Activated B cell treated with CpG ODN at 0.5 μM for 24 hours (primary cell): Measurements from ENCODE around the gene MGAT5. TPM values are rescaled to one million over a fixed set of nuclear protein-coding genes. Genes with fewer than 3 reads are reported as not detected.

Experiments used
- ATAC-seq: fragments of 200-7000 bp; cut with Tn5 transposase; one replicate; pipeline ENCODE4 v1.10.0; 2021; ENCODE audit warnings: low read depth, mild to moderate bottlenecking, moderate library complexity
- CTCF ChIA-PET: fragments of 350-600 bp; sonication (Branson Sonifier 250); formaldehyde crosslinking; loops from one replicate; lab custom pipeline; 2021; ENCODE audit warnings: antibody characterized with exemption; lab: Charles Lee
- POLR2A ChIA-PET: fragments of 350-600 bp; sonication (Branson Sonifier 250); formaldehyde crosslinking; loops from one replicate; lab custom pipeline; 2021; ENCODE audit warnings: antibody characterized with exemption; lab: Charles Lee
- DNase-seq: peaks from one replicate; pipeline ENCODE4 v3.0.0; 2022
- H3K27ac Mint-ChIP-seq: one replicate; pipeline ENCODE4 v1.8.0; 2020; ENCODE audit warnings: mixed read lengths
- H3K27me3 Mint-ChIP-seq: one replicate; pipeline ENCODE4 v1.8.0; 2021; ENCODE audit warnings: mixed read lengths
- H3K36me3 Mint-ChIP-seq: one replicate; pipeline ENCODE4 v1.8.0; 2021; ENCODE audit warnings: low read depth, mixed read lengths
- H3K4me1 Mint-ChIP-seq: one replicate; pipeline ENCODE4 v1.8.0; 2021; ENCODE audit warnings: mixed read lengths
- H3K4me3 Mint-ChIP-seq: one replicate; pipeline ENCODE4 v1.8.0; 2020; ENCODE audit warnings: mild to moderate bottlenecking, mixed read lengths
- H3K9me3 Mint-ChIP-seq: one replicate; pipeline ENCODE4 v1.8.0; 2020; ENCODE audit warnings: mixed read lengths
- intact Hi-C: fragments of 100-400 bp; cut with micrococcal nuclease; formaldehyde crosslinking; loops from one replicate; pipeline ENCODE4 v1.15.1; 2024
- total RNA-seq: library from RNA; stranded (reverse); gene quantifications from 2 replicates; pipeline ENCODE4 v1.2.3, GENCODE V29; 2022
- TF ChIP-seq, protein P1 (sequence below): fragments of 200-600 bp; IDR thresholded peaks from one replicate; pipeline ENCODE4 v1.8.0; 2022; ENCODE audit warnings: antibody characterized with exemption, mild to moderate bottlenecking

MGAT5 gene
- total RNA-seq, 1 donor from 2014 or later = 66.7 TPM

DNA sequence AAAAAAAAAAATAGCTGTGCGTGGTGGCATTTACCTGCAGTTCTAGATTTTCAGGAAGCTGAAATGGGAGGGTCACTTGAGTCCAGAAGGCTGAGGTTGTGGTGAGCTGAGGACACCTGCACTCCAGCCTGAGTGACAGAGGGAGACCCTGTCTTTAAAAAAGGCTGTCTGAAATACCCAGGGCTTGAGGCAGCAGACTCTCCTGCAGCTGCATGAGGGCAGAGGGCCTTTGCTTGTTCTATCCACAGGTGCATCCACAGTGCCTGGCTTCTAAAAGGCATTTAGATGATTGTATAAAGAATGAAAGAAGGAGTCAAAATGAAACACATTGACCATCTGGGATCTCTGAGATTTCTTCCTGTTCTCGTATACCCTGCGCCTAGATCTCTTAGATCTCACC, 152.9 kb downstream of the MGAT5 start:
- peaks cover 65% of the 10 kb centered on the region for H3K36me3 Mint-ChIP-seq
- H3K4me3 Mint-ChIP-seq = no peak overlapping the region
- H3K4me1 Mint-ChIP-seq = peaks cover 52% of the 10 kb centered on the region
- TF ChIP-seq, protein P1, sequence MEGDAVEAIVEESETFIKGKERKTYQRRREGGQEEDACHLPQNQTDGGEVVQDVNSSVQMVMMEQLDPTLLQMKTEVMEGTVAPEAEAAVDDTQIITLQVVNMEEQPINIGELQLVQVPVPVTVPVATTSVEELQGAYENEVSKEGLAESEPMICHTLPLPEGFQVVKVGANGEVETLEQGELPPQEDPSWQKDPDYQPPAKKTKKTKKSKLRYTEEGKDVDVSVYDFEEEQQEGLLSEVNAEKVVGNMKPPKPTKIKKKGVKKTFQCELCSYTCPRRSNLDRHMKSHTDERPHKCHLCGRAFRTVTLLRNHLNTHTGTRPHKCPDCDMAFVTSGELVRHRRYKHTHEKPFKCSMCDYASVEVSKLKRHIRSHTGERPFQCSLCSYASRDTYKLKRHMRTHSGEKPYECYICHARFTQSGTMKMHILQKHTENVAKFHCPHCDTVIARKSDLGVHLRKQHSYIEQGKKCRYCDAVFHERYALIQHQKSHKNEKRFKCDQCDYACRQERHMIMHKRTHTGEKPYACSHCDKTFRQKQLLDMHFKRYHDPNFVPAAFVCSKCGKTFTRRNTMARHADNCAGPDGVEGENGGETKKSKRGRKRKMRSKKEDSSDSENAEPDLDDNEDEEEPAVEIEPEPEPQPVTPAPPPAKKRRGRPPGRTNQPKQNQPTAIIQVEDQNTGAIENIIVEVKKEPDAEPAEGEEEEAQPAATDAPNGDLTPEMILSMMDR = no peak
- ChIA-PET CTCF (interaction anchor here (0.7 to 1.6 kb wide), 3 partner anchors 161 to 525 kb away, joined by 3 to 4 read pairs (median 4); no protein-coding TSS in a partner anchor), POLR2A (interaction anchor here (0.8 kb wide), 1 partner anchor 243 kb away, joined by 3 read pairs; no protein-coding TSS in a partner anchor)
- H3K27ac Mint-ChIP-seq = peak overlapping the region; percentile 26
- intact Hi-C loops = no loop called here
- DNase-seq (no peak), ATAC-seq (no peak)
- H3K27me3 Mint-ChIP-seq = no peaks in the 10 kb centered on the region
- no peaks in the 10 kb centered on the region for H3K9me3 Mint-ChIP-seq

DNA sequence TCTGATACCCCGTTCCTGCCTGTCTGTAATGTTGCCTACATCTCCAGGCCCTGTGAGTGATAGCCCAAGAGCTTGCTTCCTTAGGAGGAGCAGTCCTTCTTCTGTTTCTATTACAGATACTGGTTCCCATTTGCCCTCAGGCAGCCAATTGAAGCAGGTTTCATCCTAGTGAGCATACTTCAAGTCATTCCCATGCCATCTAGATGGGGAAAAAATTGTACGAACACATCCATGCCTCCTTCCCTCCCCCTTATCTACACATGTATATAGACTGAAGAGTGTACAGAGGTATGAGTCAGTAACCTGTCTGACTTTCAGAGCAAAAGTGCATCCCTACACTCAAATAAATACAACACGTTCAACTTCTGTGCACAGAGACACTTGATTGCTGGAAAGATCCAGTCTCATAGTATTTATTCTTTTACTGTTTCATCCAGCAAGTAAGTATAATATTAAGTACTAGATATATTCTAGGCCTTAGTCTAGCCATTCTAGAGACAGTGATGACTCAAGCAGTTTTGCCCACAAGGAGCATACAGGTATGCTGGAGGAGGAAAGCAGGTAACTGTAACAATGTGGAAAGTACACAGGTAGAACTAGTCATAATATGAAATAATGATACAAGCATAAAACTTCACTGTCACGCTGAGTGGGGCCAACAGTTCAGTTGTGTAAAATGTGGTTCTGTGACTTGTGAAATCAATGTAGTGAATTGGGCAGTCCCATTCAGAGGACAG, 153.4 kb downstream of the MGAT5 start:
- DNase-seq = no peak
- CTCF ChIA-PET = interaction anchor here (1.4 to 1.6 kb wide), 2 partner anchors 162 to 289 kb away, joined by 4 read pairs; no protein-coding TSS in a partner anchor
- no peak overlapping the region for H3K4me3 Mint-ChIP-seq

GRCh38 chr2:134408386-134408785, 154.5 kb downstream of the MGAT5 start:
- TF ChIP-seq, protein P1 = no peak
- no peak for DNase-seq
- H3K4me1 Mint-ChIP-seq = peaks cover 56% of the 10 kb centered on the region
- POLR2A ChIA-PET = no interaction called here
- no peak for ATAC-seq
- peaks cover 56% of the 10 kb centered on the region for H3K36me3 Mint-ChIP-seq
- H3K27ac Mint-ChIP-seq = peak overlapping the region; percentile 76
- CTCF ChIA-PET = interaction anchor here (1.3 to 1.8 kb wide), 3 partner anchors 9 to 521 kb away, joined by 3 to 9 read pairs (median 6); no protein-coding TSS in a partner anchor
- intact Hi-C loops = no loop called here
- H3K9me3 Mint-ChIP-seq = no peaks in the 10 kb centered on the region
- no peak overlapping the region for H3K4me3 Mint-ChIP-seq
- no peaks in the 10 kb centered on the region for H3K27me3 Mint-ChIP-seq

More for the DNA sequence above, 153.4 kb downstream of the MGAT5 start:
- intact Hi-C loops = no loop called here
- H3K27ac Mint-ChIP-seq = peak overlapping the region; percentile 26
- peaks cover 57% of the 10 kb centered on the region for H3K4me1 Mint-ChIP-seq
- peaks cover 65% of the 10 kb centered on the region for H3K36me3 Mint-ChIP-seq
- ATAC-seq = no peak
- TF ChIP-seq, protein P1 = no peak
- POLR2A ChIA-PET = interaction anchor here (0.8 kb wide), 1 partner anchor 244 kb away, joined by 3 read pairs; no protein-coding TSS in a partner anchor
- H3K9me3 Mint-ChIP-seq = no peaks in the 10 kb centered on the region
- no peaks in the 10 kb centered on the region for H3K27me3 Mint-ChIP-seq

DNA sequence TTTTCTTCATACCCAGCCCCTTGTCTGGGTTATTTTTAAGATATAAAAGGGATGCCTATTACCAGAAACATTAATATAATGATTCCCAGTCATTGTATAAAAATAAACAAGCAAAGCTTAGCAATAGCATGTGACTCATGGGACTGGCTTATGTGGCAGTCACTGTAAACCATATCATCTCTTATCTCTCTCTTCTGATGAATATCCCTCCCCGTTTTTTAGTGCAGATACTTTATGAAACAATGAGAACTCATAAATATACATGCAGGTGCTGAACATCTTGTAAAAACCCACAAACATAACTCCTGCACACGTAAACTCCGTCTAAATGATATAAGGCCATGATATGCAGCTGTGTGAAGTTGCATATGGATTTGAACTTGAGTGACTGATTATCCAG, 154.9 kb downstream of the MGAT5 start:
- Mint-ChIP-seq H3K27me3 (no peaks in the 10 kb centered on the region), H3K4me3 (no peak overlapping the region), H3K4me1 (peaks cover 56% of the 10 kb centered on the region), H3K27ac (peak overlapping the region; percentile 76), H3K9me3 (no peaks in the 10 kb centered on the region), H3K36me3 (peaks cover 56% of the 10 kb centered on the region)
- POLR2A ChIA-PET = no interaction called here
- CTCF ChIA-PET = interaction anchor here (1.0 to 1.8 kb wide), 4 partner anchors 9 to 524 kb away, joined by 3 to 9 read pairs (median 5); no protein-coding TSS in a partner anchor
- ATAC-seq = no peak
- TF ChIP-seq, protein P1 = no peak
- intact Hi-C loops = no loop called here
- DNase-seq = no peak

DNA sequence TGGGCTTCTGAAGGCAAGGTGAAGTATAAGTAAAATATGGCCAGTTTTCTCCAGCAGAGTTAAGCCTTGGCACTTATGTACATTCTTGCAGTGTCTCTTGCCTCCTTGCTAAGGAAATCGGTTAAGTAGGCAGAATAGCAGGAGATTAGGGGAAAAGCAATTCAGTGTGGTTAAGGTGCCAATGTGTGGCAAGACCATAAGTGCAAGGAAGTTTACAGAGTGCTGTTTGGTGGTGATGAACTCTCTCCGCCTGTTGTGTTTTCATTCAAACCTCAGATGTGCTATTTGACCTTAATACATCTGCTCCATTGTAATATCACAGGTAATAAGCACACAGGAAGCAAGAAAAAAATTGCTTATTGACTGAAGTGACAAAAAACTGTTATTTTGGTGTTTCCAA, 156.1 kb downstream of the MGAT5 start:
- Mint-ChIP-seq H3K9me3 (no peaks in the 10 kb centered on the region), H3K4me3 (no peak overlapping the region), H3K27ac (peak overlapping the region; percentile 86), H3K36me3 (peaks cover 56% of the 10 kb centered on the region), H3K4me1 (peaks cover 56% of the 10 kb centered on the region), H3K27me3 (no peaks in the 10 kb centered on the region)
- ChIA-PET POLR2A (no interaction called here), CTCF (interaction anchor here (1.3 to 8.3 kb wide), 4 partner anchors 13 to 524 kb away, joined by 6 to 243 read pairs (median 82); no protein-coding TSS in a partner anchor)
- ATAC-seq (no peak), DNase-seq (no peak)
- intact Hi-C loops = loop anchor here (5.0 kb wide), 3 partner anchors 203 to 388 kb away; no protein-coding TSS in a partner anchor
- TF ChIP-seq, protein P1 = no peak
